Ovary (tissue), 9 donors: ENCODE measurements around the gene GJC2. TPM values are rescaled to one million over a fixed set of nuclear protein-coding genes. Genes with fewer than 3 reads are reported as not detected.

Experiments used
- DNase-seq, 5 donors: peaks; one replicate each; pipeline ENCODE4 v3.0.0-alpha.2; 2019 to 2020
- H3K27ac ChIP-seq, 2 donors: fragments of 200-600 bp; one replicate each; pipeline versions ENCODE4 v1.5.1 to v1.8.0; 2019 to 2022
- H3K27me3 ChIP-seq: fragments of 200-600 bp; one replicate; pipeline ENCODE4 v1.8.0; 2022
- H3K36me3 ChIP-seq: fragments of 200-600 bp; sonication (generic); one replicate; pipeline ENCODE4 v1.5.1; 2019
- H3K4me1 ChIP-seq: one replicate; pipeline ENCODE4 v1.8.1; 2013; ENCODE audit warnings: mild to moderate bottlenecking, moderate library complexity; ENCODE audit not compliant: insufficient read depth
- H3K4me3 ChIP-seq: fragments of 200-600 bp; sonication (generic); one replicate; pipeline ENCODE4 v1.5.1; 2017
- H3K9me3 ChIP-seq, 2 donors: fragments of 200-600 bp in 1 of 2; sonication (generic) in 1 of 2; one replicate each; pipeline versions ENCODE4 v1.5.1 to v1.8.1; 2013 to 2019; ENCODE audit warnings: mild to moderate bottlenecking in 1 of 2, moderate library complexity in 1 of 2
- EP300 ChIP-seq: sonication (generic); formaldehyde crosslinking; IDR thresholded peaks from one replicate; pipeline ENCODE4 v1.6.1; 2017; ENCODE audit warnings: antibody characterized with exemption
- POLR2A ChIP-seq: fragments of 450-650 bp; IDR thresholded peaks from one replicate; pipeline ENCODE4 v1.6.1; 2017; ENCODE audit warnings: antibody characterized with exemption, mild to moderate bottlenecking, moderate library complexity
- WGBS, 3 donors: extraction: QIAGEN DNeasy Blood & Tissue Kit in 1 of 3; methylation state at CpG; one replicate each; pipeline versions ENCODE4 v1.1.5 to v1.1.7; 2013 to 2017; 5-methylcytosine and 5-hydroxymethylcytosine counted together
- intact Hi-C, 4 donors: fragments of 100-400 bp; cut with DNase I; formaldehyde crosslinking; loops; one replicate each; pipeline versions ENCODE4 v1.11.0 to v1.15.1; 2022 to 2023
- polyA plus RNA-seq, 2 donors: library from polyadenylated mRNA; stranded (reverse); fragments of 200-250 nt in 1 of 2; fragments of 350-450 nt in 1 of 2; fragmentation: Illumina TruSeq in 1 of 2; extraction: RNeasy Lipid Tissue Mini Kit (QIAGEN cat#74804) in 1 of 2; gene quantifications; one replicate each; pipeline ENCODE4 v1.2.3, GENCODE V29; 2013 to 2014
- total RNA-seq, 7 donors: library from RNA; depleted of rRNA in 2 of 7; stranded (reverse); fragments of >200 nt in 2 of 7; fragmentation: NEBNext Ultra II Directional in 3 of 7; extraction: Animal tissue kit (Norgen Biotek cat#: 25700) in 3 of 7; gene quantifications; one replicate each; pipeline versions ENCODE4 v1.1.0 to v1.2.4, GENCODE V29; 2016 to 2023
- TF ChIP-seq, protein P1 (sequence below), 3 donors: fragments of 450-650 bp in 2 of 3; fragments of 200-600 bp in 1 of 3; IDR thresholded peaks; one replicate each; pipeline versions ENCODE4 v1.5.1 to v1.8.0; 2016 to 2022; ENCODE audit warnings: antibody characterized with exemption in 3 of 3, mild to moderate bottlenecking in 1 of 3
- donor health status: DM: no; HTN: no; CAD: no; lungs with moderate emphysema.
- donor health status: DM: no; HTN: no; CAD: no.
- donor health status: Bipolar disorder and iron deficiency.
- donor health status: DM: yes; HTN: yes; CAD: no.
- donor health status: DM: no; HTN: no; CAD: no.
- donor health status: DM: yes; HTN: yes; CAD: no.

The GJC2 gene
- total and polyA plus RNA-seq, 9 donors = 0.18 to 12.6 (median 6.1) TPM

DNA sequence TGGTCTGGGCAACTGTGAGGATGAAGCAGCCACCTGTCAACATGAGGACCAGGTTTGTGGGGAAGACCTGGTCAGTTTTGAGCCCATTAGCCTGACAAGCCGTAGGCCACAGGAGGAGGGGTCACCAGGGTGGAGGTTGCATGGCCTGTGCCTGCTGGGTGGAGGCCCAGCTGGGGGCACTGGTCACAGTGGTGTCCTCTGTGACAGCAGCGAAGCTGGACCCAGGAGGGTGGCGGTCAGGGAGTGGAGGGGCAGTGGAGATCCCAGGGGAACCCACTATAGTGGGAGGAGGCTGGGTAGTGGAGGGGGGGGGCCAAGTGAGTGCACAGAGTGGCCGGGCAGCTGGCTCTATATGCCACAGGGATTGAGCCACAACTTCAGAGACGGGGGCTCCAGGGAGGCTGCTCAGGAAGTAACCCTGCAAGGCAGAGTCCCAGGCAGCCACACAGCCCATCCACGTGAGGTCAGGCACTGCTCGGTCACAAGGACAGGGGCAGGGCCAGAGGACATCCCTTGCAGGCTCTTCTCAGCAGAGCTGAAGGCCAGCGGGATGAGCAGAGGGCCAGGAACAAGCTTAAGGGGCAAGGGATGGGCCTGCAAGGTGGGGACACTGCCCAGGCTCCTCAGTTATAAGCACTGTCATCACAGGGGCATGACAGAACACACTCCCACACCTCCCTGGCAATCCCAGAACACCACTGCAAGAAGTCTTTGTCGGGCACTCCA is 44.3 kb upstream of the GJC2 start:
- intact Hi-C loops = no loop called here
- Histone ChIP-seq H3K9me3 (no peaks in the 10 kb centered on the region), H3K27me3 (no peaks in the 10 kb centered on the region), H3K27ac (no peak overlapping the region), H3K4me3 (no peak overlapping the region), H3K4me1 (peaks cover 6% of the 10 kb centered on the region), H3K36me3 (no peaks in the 10 kb centered on the region)
- peak in 1 of 5 donors; percentile 31 for DNase-seq
- TF ChIP-seq, protein P1, sequence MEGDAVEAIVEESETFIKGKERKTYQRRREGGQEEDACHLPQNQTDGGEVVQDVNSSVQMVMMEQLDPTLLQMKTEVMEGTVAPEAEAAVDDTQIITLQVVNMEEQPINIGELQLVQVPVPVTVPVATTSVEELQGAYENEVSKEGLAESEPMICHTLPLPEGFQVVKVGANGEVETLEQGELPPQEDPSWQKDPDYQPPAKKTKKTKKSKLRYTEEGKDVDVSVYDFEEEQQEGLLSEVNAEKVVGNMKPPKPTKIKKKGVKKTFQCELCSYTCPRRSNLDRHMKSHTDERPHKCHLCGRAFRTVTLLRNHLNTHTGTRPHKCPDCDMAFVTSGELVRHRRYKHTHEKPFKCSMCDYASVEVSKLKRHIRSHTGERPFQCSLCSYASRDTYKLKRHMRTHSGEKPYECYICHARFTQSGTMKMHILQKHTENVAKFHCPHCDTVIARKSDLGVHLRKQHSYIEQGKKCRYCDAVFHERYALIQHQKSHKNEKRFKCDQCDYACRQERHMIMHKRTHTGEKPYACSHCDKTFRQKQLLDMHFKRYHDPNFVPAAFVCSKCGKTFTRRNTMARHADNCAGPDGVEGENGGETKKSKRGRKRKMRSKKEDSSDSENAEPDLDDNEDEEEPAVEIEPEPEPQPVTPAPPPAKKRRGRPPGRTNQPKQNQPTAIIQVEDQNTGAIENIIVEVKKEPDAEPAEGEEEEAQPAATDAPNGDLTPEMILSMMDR (IDR thresholded peaks at IDR 0.05) = no peak
- no peak for TF ChIP-seq EP300
- TF ChIP-seq POLR2A = no peak
- WGBS, 3 donors = 64 to 73% (median 65%) methylated on average over 9 of the region's 9 CpGs

DNA sequence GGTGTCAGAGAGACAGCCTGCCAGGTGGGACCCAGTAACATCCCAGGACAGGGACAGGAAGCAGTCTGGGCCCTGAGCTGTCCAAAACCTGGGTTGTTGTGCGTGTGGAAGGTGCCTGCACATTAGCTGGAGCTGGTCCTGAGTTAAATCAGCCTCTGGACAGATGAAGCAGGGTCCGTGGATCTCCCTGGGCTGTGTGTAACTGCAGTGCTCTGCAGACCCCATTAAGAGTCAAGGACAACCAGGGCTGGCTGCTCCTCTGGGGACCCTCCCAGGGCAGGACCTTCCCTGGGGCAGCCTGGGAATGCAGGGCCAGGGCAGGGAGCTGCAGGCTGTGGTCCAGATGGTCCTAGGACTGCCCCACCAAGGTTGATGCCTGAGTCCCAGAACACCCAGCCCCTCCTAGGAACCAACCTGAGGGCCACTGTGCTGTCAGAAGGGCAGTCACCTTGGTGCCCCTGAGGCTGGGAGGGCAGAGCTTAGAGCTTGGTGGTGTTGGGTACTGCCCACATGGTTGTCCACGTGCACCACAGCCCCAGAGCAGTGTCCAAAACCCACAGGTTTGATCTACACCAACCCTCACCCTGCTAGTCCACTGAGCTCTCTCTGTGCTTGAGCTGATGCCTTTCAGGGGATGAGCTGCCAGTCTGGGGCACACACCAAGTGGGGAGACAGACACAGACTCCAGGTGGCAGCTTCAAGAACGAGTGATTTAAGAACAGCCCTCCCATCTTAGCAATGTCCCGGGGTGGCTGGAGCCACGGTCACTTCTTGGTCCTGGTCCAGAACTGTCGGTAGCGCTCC is 43.5 kb upstream of the GJC2 start:
- H3K9me3 ChIP-seq = no peaks in the 10 kb centered on the region
- no peak for TF ChIP-seq EP300
- TF ChIP-seq POLR2A = no peak
- TF ChIP-seq, protein P1 (IDR thresholded peaks at IDR 0.05) = no peak
- no peaks in the 10 kb centered on the region for H3K27me3 ChIP-seq
- WGBS, 3 donors = 69 to 72% (median 70%) methylated on average over 8 of the region's 8 CpGs
- no peak overlapping the region for H3K27ac ChIP-seq
- intact Hi-C loops = no loop called here
- H3K4me1 ChIP-seq = peaks cover 6% of the 10 kb centered on the region
- no peak overlapping the region for H3K4me3 ChIP-seq
- no peaks in the 10 kb centered on the region for H3K36me3 ChIP-seq
- no peak for DNase-seq

DNA sequence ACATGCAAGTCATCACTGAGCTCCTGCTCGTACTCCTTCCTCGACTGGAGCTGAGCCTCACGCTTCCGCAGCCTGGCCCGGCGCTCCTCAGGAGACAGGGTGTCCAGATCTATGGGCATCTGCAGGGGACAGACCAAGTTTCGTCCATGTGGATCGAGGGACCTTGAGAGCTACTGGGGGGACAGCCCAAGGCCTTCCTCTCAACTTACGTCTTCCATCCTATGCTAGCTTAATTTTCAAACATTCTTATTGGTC is 43.0 kb upstream of the GJC2 start:
- peaks cover 6% of the 10 kb centered on the region for H3K4me1 ChIP-seq
- TF ChIP-seq POLR2A = no peak
- no peak for TF ChIP-seq EP300
- TF ChIP-seq, protein P1 (IDR thresholded peaks at IDR 0.05) = no peak
- H3K27me3 ChIP-seq = no peaks in the 10 kb centered on the region
- intact Hi-C loops = no loop called here
- WGBS, 3 donors = 78 to 86% (median 79%) methylated on average over 9 of the region's 9 CpGs
- no peaks in the 10 kb centered on the region for H3K9me3 ChIP-seq
- no peak overlapping the region for H3K4me3 ChIP-seq
- peak in 1 of 5 donors; percentile 30 for DNase-seq
- H3K36me3 ChIP-seq = no peaks in the 10 kb centered on the region
- H3K27ac ChIP-seq = no peak overlapping the region

DNA sequence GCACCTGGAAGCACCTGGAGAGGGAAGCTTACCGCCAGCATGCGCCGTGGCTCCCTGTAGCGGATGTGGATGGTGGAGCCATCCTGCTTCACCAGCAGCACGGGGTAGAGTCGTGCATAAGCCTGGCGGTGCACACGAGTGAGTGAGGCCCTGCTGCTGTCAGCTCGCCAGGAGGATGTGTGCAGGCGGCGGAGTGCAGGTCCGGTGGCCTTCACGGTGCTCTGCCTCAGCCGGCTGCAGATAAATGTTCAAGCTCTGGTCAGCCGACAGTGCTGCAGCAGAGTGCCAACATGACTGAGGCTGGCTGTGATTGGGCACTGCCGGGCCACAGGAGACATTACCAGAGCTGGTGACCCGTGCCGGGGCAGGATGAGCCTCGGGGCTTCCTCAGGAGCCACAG is 42.1 kb upstream of the GJC2 start:
- Histone ChIP-seq H3K27ac (no peak overlapping the region), H3K4me3 (no peak overlapping the region), H3K36me3 (no peaks in the 10 kb centered on the region), H3K9me3 (no peaks in the 10 kb centered on the region), H3K27me3 (no peaks in the 10 kb centered on the region), H3K4me1 (peaks cover 5% of the 10 kb centered on the region)
- TF ChIP-seq EP300 = no peak
- TF ChIP-seq, protein P1 (IDR thresholded peaks at IDR 0.05) = no peak
- no peak for TF ChIP-seq POLR2A
- WGBS, 3 donors = 76 to 89% (median 76%) methylated on average over 18 to 19 of the region's 19 CpGs
- intact Hi-C loops = loop anchor here in 1 of 4 donors (2.0 kb wide), 1 partner anchor 59 kb away; no protein-coding TSS in a partner anchor
- peak in 3 of 5 donors; percentile 33 to 55 (median 46) for DNase-seq
